Left lobe of liver (tissue), 2 donors: ENCODE results near the gene HSF5. TPM values are rescaled to one million over a fixed set of nuclear protein-coding genes. Genes with fewer than 3 reads are reported as not detected.
"Not testable (repeated sequence)": the region's sequence is repeated elsewhere in the genome, so short reads cannot be mapped to it uniquely, and the experiment has no call there.

Experiments
- ATAC-seq: fragments of 200-7000 bp; cut with Tn5 transposase; one replicate; pipeline ENCODE4 v1.9.1; 2020; ENCODE audit warnings: mild to moderate bottlenecking, moderate library complexity
- DNase-seq: peaks from one replicate; pipeline ENCODE4 v3.0.0-alpha.2; 2020; ENCODE audit warnings: low spot score
- total RNA-seq: library from RNA; stranded (reverse); gene quantifications from one replicate; pipeline ENCODE4 v1.2.1, GENCODE V29; 2021
- donor health status: DM: no; HTN: no; CAD: no; lungs with moderate emphysema.
- donor health status: DM: no; HTN: yes; CAD: no.

Gene HSF5
- total RNA-seq, 1 donor from 2014 or later = 0.18 TPM

DNA sequence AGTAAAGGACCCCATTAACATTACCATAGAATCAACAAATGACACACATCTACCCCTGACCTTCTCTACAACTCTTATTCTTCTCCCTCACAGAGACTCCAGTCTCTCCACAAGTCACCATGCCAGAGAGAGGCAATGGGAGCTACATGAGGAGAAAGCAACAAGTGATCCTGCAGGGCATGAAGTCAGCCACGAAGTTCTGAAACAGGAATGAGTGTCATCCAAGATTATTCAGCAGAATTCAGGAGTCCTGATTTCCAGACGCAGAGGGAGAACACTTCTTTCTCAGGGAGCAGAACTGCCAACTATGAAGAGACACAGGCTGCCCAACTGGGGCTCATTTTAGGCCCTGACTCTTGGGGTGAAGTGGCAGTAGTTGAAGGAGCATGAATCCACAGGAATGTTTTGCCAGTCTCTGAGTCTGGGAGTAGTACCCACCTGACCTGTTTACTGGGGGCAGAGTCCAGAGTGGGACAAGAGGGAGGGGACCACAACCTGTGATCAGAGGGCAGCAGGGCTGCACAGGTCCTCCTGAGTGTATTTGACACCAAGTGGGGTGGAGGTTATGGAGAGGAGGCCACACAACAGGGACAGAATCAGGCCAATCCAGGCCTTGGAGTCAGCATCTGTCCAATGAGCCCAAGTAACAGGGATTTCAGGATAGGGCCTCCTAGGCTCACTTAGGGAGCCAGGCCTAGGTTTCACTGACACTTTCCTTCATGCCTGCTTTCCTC is 28.6 kb upstream of the HSF5 start:
- DNase-seq (peak; percentile 90), ATAC-seq (peak; percentile 51)

DNA sequence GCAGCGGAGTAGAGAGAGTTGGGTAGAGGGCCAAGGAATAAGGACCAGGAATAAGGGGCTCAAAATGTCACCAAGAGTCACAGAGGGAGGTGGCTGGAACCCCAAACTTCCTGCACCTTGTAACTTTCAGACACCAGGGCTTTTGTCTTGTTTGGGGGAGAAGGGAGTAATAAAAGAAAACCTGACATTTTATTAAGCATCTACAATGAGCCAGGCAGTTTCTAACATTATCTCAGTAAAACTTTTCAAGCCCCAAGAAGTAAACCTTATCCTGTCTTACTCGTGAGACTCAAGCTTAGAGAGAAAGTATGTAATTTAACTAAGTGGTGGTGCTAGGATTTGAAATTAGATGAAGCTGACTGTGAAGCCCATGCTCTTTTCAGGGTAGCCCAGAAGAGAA is 27.1 kb upstream of the HSF5 start:
- no peak for ATAC-seq

DNA sequence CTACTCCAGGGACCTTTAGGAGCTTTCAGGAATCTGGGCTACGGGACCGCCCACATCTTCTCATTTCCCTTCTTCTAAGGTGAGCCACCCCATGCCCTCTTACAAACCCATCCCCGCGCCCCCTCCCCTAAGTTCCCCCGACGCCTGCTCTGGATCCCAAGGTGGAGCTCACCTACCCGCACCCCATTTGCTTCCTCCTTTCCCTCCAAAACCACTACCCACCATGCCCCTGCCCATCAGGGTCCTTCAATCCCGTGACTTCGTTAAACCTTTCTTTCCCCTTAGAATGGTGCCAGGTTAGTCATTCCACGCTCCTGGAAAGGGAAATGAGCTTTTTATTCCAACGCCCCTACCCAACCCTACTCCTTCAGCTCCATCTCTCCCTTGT is 26.6 kb upstream of the HSF5 start:
- ATAC-seq = no peak
- DNase-seq = no peak

More for the DNA sequence above, 27.1 kb upstream of the HSF5 start:
- no peak for DNase-seq

DNA sequence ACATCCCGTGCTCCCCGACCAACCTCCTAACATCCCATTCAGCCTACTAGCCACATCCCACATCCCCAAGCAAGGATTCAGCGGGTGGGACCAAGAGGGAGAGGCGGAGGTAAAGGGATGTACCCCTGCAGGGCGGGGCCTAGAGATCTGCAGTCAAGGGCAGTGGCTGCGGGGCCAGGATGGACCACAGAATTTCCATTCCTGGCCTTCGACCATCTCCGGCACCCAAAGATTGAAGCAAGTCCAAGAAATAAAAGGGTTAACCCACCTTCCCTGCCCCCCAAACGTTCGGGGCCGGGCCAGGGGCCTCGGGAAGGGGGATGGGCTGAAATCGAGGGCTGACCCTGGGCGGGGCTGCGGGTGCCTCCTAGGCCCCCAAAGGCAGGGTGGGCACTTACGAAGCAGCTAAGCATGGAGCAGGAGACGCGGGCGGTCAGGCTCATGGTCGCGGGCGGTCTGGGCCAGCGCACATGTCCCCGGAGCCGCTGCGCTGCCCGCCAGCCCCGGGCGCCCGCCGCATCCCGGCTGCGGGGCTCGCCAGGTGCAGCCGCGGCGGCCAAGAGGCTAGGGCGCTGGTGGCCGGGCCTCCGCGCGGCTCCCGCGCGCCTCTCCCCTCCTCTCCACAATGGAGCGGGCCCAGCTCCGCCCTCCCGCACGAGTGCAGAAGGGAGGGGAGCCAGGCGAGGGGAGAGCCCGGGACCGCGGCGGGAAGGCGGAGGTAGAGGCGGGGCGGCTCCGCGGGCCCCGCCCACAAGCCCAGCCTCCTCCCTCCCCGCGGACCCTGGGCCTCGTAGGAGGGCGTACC is 26.0 kb upstream of the HSF5 start, which contains the start of gene MTMR4:
Gene MTMR4, minus strand, starts transcription at position 674 of the 805 bp plus-strand sequence. Its CDS starts 231 bp downstream, at position 443.
- ATAC-seq (peak; percentile 57), DNase-seq (peak; percentile 90)

DNA sequence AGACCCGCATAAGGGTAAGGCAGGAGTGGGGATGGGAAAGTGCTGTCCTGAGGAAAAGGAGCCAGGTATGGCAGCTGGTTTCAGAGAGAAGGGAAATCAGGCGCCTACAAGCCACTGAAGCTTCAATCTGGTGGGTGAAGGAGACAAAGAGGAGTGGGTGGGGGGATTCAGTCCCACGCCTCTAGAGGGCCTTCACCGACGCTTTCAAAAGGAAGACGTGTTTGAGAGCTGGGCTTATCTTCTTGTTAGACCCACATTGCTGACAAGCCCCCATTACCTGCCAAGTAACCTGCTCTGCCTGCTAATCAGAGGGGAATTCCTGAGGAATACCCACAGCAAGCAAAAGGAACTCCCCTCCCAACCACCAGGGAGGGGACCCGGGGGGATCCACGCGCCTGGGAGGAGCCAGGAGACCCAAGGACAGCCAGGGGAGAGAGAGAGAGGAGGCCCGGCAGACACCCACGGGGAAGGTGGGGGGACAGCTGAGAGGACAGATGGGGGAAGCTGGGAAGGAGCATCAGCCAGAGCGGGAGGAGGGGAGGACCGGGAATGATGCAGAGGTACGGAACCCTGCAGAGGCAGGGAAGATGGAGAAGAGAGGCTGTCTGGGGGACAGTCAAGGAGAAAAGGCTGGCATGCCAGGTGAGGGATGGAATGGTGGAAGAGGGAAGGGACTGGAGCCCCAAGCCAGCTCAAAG is 25.2 kb upstream of the HSF5 start:
- ATAC-seq (no peak), DNase-seq (no peak)

DNA sequence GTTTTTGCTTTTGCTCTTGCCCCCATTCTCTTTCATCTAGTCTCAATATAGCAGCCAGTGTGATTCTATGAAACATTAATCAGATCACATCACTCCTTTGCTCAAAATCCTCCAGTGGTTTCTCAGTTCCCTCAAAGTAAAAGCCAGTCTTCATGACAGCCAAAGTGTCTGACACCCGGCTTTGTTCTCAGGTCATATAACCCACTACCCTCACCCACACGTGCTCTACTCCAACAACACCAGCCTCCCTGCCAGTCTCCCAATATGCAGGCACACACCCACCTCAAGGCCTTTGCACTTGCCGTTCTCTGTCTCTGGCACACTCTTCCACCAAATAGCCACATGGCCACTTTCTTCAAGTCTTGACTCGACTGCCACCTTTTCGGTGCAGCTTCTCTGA is 21.9 kb upstream of the HSF5 start:
- DNase-seq (no peak), ATAC-seq (no peak)

DNA sequence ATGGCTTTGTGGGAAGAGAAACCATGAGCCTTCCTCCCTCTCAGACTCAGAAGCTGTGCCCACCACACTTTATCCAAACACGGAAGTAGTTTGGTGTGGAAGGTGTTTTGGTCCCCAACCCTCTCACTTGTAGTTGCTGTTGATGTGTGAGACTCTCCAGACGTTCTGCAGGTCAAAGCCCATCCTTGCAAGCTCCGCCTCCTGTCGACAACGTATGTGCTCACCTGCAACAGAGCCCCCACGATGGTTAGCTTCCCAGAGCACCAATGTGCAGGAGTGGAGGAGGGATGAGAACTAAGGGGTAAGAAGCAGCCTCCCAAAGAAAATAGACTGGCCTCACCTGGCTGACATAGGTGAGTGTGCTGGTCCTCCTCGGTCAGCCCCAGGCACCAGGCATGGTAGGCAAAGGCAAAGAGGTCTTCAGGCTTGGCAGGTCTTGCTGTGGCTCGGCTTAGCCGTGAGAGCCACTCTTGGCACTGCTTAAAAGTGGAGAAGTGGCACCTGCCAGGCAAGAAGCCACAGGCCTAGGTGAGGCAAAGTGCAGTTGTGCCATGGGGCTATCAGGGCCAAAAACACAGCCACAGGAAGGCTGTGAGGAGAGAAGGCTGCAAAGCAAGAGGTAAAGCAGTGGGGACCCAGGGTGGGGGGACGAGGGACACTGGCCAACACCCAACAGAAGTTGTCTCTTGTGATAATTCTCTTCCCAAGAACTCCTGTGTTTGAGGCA is 20.3 kb upstream of the HSF5 start:
- peak; percentile 80 for DNase-seq
- ATAC-seq = peak; percentile 63

DNA sequence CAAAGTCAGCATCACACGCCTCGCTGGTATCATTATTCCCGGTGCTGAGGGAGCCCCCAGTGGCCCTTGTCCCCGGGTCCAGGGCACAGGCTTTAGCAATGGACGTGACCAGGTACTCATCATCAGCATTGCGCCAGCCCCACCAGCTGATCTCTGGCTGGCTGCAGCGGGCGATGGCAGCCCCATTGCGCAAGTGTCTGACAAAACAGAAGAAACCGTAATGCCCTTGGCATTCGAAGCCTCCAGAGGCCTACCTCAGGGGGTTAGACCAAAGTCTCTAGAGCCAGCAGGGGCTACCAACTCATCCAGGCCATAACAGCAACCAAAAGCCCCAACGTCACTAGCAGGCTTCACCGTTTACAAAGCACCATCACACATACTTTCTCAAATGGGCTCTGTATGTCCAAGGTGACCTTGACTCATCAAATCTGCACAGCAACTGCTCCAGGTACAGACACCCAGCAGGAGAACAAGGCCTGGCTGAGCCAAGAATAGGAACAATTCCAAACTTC is 19.0 kb upstream of the HSF5 start:
- ATAC-seq (peak; percentile 73), DNase-seq (peak; percentile 95)

DNA sequence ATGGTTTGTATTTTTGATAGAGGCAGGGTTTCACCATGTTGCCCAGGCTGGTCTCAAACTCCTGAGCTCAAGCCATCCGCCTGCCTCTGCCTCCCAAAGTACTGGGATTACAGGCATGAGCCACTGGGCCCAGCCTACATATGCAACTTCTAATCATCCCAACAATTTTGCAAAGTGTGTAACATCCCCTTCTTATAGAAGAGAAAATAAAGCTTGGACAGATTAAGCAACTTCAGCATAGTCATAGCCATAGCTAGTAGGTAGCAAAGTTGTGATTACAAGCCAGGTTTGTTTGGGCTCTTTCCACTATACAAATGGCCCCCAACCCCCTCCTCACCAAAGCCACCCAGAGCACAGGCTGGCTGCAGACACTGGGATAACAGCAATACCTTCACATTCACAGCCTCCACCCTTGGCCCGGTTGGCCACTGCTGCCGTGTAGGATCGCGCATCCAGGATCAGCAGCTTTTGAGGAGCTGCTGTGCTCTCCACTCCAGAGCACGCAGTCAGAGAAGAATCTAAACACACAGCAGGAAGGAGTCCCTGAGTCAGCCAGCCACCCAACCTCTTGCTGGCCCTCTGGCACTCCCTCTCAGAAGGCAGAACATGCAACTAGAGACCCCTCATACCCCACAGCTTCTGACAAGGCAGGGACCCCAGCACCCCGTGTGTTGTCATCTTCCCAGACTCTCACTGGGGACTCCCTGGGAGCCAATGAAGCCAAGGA is 18.3 kb upstream of the HSF5 start:
- no peak for DNase-seq
- no peak for ATAC-seq

DNA sequence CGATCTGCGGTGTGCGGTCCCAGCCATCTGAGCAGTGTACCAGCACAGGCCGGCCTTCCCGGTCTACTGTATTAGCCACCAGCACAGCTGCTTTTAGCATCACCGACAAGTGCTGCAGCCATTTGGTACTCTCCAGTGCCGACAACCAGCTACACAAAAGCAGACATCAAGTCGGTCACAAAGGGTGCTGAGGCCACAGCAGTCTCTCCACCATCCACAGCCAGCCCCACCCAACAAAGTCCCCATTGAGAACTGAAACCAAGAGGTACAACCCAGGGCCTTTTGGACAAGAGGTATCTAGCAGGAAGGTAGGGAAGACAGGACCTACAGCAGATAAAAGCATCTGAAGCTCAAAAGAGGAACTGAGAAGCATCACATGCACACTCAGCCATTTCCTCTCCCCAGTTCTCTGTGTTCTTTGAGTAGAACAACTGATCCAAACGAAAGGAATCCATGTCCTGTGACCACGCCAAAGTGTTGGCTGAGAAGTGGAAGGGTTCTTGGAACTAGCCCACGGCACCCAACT is 16.7 kb upstream of the HSF5 start:
- DNase-seq = peak; percentile 40

DNA sequence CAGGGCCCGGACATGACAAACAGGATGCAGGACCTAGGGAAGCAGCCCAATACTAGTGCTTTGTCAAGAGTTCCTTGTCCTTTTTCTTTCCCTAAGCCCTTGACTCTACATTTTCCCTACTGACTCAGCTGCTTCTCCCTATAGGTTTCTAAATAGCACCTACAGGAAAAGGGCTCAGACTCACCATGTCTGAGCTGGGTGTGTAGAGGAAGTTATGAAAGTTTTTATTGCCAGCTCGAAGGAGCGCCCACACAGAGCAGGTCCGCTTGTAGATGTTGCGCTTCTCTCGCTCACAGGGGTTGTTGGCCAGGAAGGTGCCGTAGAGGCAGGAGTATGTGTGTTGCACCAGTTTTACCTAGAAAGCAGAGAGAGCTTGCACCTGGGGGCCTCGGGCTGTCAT is 15.7 kb upstream of the HSF5 start:
- no peak for ATAC-seq
- DNase-seq = no peak

More for the DNA sequence above, 16.7 kb upstream of the HSF5 start:
- no peak for ATAC-seq

DNA sequence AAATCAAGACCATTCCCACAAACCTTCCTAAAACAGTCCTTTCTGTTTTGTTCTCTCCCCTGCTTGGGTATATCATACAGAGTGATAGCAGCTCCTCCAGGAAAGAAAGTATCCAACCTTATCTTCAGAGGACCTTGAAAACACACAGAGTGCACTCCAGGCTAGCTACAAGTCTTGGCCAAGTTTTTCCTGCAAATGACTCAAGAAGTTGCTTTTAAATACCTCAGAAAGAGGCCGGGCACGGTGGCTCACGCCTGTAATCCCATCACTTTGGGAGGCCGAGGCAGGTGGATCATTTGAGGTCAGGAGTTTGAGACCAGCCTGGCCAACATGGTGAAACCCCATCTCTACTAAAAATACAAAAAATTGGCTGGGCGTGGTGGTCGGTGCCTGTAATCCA is 14.9 kb upstream of the HSF5 start:
- not testable (repeated sequence) for DNase-seq, ATAC-seq

DNA sequence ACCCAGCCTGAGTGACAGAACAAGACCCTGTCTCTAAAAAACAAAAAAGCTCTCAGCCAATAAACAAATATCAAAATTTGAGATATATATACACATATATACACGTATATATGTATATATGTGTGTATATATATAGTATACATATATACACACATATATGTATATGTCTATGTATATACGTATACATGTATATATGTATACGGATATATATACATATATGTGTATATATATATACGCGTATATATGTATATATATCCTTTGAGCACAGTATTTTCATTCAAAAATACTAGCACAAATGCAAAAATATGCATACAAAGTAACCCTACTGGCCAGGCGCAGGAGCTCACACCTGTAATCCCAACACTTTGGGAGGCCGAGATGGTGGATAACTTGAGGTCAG is 13.2 kb upstream of the HSF5 start:
- no peak for ATAC-seq
- no peak for DNase-seq

DNA sequence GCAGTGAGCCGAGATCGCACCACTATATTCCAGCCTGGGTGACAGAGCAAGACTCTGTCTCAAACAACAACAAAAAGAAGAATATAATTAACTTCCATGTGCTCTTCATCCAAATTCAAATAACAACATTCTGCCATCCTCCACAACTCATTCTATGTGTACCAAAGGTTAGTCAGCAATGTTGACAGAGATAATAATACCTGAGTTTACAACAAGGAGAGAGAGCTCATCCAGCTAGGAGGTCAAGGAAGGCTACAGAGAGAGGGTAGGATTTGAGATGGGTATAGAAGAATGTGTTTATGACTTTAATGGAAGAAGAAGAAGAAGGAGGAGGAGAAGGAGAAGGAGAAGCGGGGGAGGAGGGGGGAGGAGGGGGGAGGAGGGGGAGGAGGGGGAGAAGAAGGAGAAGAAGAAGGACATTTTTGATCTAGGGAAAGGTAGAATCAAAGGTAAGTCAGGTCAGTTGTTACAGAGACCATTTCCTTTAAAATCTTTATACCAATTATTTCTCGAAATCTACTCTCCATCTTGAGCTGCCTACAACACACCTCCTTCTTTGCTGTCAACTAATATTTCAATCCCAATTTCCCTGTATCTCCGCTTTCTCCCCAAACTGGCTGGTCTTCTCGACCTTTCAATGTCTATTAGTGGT is 10.1 kb upstream of the HSF5 start:
- no peak for DNase-seq
- ATAC-seq = no peak

DNA sequence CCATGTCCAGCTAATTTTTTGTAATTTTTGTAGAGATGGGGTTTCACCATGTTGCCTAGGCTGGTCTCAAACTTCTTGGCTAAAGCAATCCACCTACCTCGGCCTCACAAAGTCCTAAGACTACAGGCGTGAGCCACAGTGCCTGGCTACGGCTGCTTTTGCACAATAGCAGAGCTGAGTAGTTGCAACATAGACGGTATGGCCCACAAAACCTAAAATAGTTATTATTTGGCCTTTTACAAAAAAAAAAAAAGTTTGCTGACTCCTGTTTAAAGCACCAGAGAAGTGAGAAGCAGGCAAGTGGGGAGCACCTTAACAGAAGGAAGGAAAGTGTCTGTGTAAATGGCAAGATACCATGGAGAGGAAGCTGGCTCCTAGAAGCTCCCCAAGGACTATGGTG is 5.3 kb upstream of the HSF5 start:
- DNase-seq = no peak
- no peak for ATAC-seq

DNA sequence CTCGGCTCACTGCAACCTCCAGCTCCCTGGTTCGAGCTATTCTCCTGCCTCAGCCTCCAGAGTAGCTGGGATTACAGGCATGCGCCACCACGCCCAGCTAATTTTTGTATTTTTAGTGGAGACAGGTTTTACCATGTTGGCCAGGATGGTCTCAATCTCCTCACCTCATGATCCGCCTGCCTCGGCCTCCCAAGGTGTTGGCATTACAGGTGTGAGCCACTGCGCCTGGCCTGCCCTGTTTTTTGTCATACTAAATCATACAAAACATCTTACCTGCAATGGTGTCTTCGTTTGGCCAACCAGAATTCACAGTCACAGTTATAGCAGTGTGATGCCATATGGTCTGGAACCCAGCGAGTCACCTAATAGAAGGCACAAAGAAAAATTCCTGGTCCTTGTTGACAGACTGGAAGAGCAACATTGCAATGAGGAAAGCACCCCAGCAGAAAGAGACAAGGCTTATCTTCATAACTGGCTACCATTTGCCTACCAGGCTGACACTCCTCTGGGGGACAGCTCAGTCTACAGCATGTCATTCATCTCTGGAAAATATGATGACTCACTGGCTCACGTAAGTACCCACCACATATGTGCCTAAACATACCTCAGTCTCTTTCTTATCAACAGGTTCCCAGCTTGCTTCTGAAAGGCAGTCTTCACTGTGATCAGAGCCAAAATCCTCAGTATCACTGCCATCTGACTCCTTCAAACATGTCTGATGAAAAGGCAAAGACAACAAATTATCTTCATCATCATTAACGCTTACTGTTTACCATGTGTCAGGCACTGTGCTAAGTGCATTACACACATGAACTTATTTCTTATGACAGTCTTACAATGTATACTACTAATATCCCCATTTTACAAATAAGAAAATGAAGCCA is 4.3 kb upstream of the HSF5 start:
- ATAC-seq = no peak

DNA sequence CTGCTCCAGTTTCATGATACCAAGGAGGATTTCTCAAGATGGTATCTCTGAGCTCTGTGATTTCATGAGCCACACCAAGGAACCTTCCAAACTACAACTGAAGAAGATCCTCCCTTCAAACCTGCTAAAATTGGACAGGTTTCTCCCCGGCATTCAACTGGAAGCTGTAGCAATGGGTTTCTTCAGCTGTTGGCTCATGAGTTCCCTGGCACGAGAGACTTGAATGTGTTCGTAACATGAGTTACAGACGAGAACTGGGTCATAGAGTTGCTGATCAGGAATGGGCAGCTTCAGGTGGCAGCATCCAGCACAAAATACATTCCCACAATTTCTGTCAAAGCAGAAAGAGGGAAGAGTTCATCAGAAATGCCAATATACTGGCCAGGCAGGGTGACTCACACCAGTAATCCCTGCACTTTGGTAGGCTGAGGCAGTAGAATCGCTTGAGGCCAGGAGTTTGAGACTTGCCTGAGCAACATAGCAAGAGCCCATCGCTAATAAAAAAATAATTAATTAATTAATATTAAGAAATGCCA is 3.4 kb upstream of the HSF5 start:
- DNase-seq (no peak), ATAC-seq (no peak)

More for the DNA sequence above, 4.3 kb upstream of the HSF5 start:
- DNase-seq = no peak

DNA sequence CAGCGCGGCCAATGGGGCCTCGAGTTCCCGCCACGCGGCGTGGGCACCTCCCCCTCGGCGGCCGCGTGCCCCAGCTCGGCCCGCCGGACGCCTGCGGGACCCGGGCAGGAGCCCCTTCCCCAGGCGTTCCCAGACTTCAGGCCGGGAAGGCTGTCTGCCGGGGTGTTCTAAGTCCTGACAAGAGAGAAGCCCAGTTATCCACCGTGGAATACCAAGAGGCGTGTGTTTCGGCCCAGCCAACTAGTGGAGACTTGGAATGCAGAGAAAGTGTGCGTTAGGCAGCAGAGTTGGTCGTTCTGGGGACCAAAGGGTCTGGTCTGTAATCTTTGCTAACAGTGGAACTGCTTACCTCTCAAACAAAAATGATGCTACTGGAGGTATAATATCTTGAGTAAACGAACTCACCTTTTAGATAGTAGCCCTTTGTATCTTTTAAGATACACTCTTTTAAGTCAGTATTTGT is 251 bp upstream of the HSF5 start:
- ATAC-seq (no peak), DNase-seq (no peak)
